ENCODE results near the gene MTUS2.

MTUS2 gene

GRCh38 chr13:29434217-29434945 is 614.2 kb downstream of the MTUS2 start:
- no peaks in the 10 kb centered on the region for H3K27me3 ChIP-seq (ENCODE audit: control insufficient read depth, insufficient read depth, low read length)
- H3K4me1 ChIP-seq (ENCODE audit: control insufficient read depth, insufficient read depth, low read length): no peaks in the 10 kb centered on the region

GRCh38 chr13:29435125-29435911 is 615.2 kb downstream of the MTUS2 start:
- Histone ChIP-seq H3K4me1 (ENCODE audit: control insufficient read depth, insufficient read depth, low read length) (no peaks in the 10 kb centered on the region), H3K9me3 (ENCODE audit: control insufficient read depth, insufficient read depth, low read length) (no peaks in the 10 kb centered on the region), H3K27ac (ENCODE audit: low read length) (no peak overlapping the region), H3K4me3 (ENCODE audit: low read length) (no peak overlapping the region), H3K36me3 (ENCODE audit: control insufficient read depth, insufficient read depth, low read length) (no peaks in the 10 kb centered on the region), H3K27me3 (ENCODE audit: control insufficient read depth, insufficient read depth, low read length) (no peaks in the 10 kb centered on the region)
- no CpG with 5 or more reads among the region's 6 CpGs for WGBS (ENCODE audit: insufficient coverage, insufficient read length)
- no peak for DNase-seq (ENCODE audit: low read depth, low spot score)

More at GRCh38 chr13:29434217-29434945, 614.2 kb downstream of the MTUS2 start:
- H3K9me3 ChIP-seq (ENCODE audit: control insufficient read depth, insufficient read depth, low read length): no peaks in the 10 kb centered on the region
- no peak overlapping the region for H3K4me3 ChIP-seq (ENCODE audit: low read length)
- DNase-seq (ENCODE audit: low read depth, low spot score): no peak
- WGBS (ENCODE audit: insufficient coverage, insufficient read length): no CpG with 5 or more reads among the region's 8 CpGs
- no peaks in the 10 kb centered on the region for H3K36me3 ChIP-seq (ENCODE audit: control insufficient read depth, insufficient read depth, low read length)
- H3K27ac ChIP-seq (ENCODE audit: low read length): no peak overlapping the region

GRCh38 chr13:29436291-29436690 is 616.2 kb downstream of the MTUS2 start:
- H3K4me1 ChIP-seq (ENCODE audit: control insufficient read depth, insufficient read depth, low read length): no peaks in the 10 kb centered on the region
- H3K36me3 ChIP-seq (ENCODE audit: control insufficient read depth, insufficient read depth, low read length): no peaks in the 10 kb centered on the region
- no peaks in the 10 kb centered on the region for H3K27me3 ChIP-seq (ENCODE audit: control insufficient read depth, insufficient read depth, low read length)
- H3K4me3 ChIP-seq (ENCODE audit: low read length): no peak overlapping the region
- no peak for DNase-seq (ENCODE audit: low read depth, low spot score)
- no peak overlapping the region for H3K27ac ChIP-seq (ENCODE audit: low read length)
- H3K9me3 ChIP-seq (ENCODE audit: control insufficient read depth, insufficient read depth, low read length): no peaks in the 10 kb centered on the region
- no CpG with 5 or more reads among the region's 1 CpG for WGBS (ENCODE audit: insufficient coverage, insufficient read length)

- Histone ChIP-seq H3K9me3 (ENCODE audit: control insufficient read depth, insufficient read depth, low read length) (no peaks in the 10 kb centered on the region), H3K27ac (ENCODE audit: low read length) (no peak overlapping the region), H3K27me3 (ENCODE audit: control insufficient read depth, insufficient read depth, low read length) (no peaks in the 10 kb centered on the region), H3K4me3 (ENCODE audit: low read length) (no peak overlapping the region), H3K36me3 (ENCODE audit: control insufficient read depth, insufficient read depth, low read length) (no peaks in the 10 kb centered on the region), H3K4me1 (ENCODE audit: control insufficient read depth, insufficient read depth, low read length) (no peaks in the 10 kb centered on the region)
- no peak for DNase-seq (ENCODE audit: low read depth, low spot score)
- WGBS (ENCODE audit: insufficient coverage, insufficient read length): no CpG with 5 or more reads among the region's 3 CpGs
These were observed 616.7 kb downstream of the MTUS2 start for GRCh38 chr13:29436721-29437280.

GRCh38 chr13:29438769-29439168 is 618.6 kb downstream of the MTUS2 start:
- DNase-seq (ENCODE audit: low read depth, low spot score): no peak
- WGBS (ENCODE audit: insufficient coverage, insufficient read length): no CpG with 5 or more reads among the region's 8 CpGs
- Histone ChIP-seq H3K4me3 (ENCODE audit: low read length) (no peak overlapping the region), H3K9me3 (ENCODE audit: control insufficient read depth, insufficient read depth, low read length) (no peaks in the 10 kb centered on the region), H3K27ac (ENCODE audit: low read length) (no peak overlapping the region), H3K36me3 (ENCODE audit: control insufficient read depth, insufficient read depth, low read length) (no peaks in the 10 kb centered on the region), H3K27me3 (ENCODE audit: control insufficient read depth, insufficient read depth, low read length) (no peaks in the 10 kb centered on the region), H3K4me1 (ENCODE audit: control insufficient read depth, insufficient read depth, low read length) (no peaks in the 10 kb centered on the region)

GRCh38 chr13:29439601-29440388 is 619.7 kb downstream of the MTUS2 start:
- Histone ChIP-seq H3K27ac (ENCODE audit: low read length) (no peak overlapping the region), H3K4me1 (ENCODE audit: control insufficient read depth, insufficient read depth, low read length) (no peaks in the 10 kb centered on the region), H3K36me3 (ENCODE audit: control insufficient read depth, insufficient read depth, low read length) (no peaks in the 10 kb centered on the region), H3K27me3 (ENCODE audit: control insufficient read depth, insufficient read depth, low read length) (no peaks in the 10 kb centered on the region), H3K4me3 (ENCODE audit: low read length) (no peak overlapping the region), H3K9me3 (ENCODE audit: control insufficient read depth, insufficient read depth, low read length) (no peaks in the 10 kb centered on the region)
- DNase-seq (ENCODE audit: low read depth, low spot score): no peak
- no CpG with 5 or more reads among the region's 10 CpGs for WGBS (ENCODE audit: insufficient coverage, insufficient read length)

GRCh38 chr13:29441306-29441705 is 621.2 kb downstream of the MTUS2 start:
- no peak overlapping the region for H3K4me3 ChIP-seq (ENCODE audit: low read length)
- whole genome bisulfite sequencing (ENCODE audit: insufficient coverage, insufficient read length): no CpG with 5 or more reads among the region's 5 CpGs

GRCh38 chr13:29446016-29446415 is 625.9 kb downstream of the MTUS2 start:
- H3K4me1 ChIP-seq (ENCODE audit: control insufficient read depth, insufficient read depth, low read length): no peaks in the 10 kb centered on the region
- no peaks in the 10 kb centered on the region for H3K27me3 ChIP-seq (ENCODE audit: control insufficient read depth, insufficient read depth, low read length)
- WGBS (ENCODE audit: insufficient coverage, insufficient read length): no CpG with 5 or more reads among the region's 3 CpGs
- no peaks in the 10 kb centered on the region for H3K36me3 ChIP-seq (ENCODE audit: control insufficient read depth, insufficient read depth, low read length)
- no peak overlapping the region for H3K4me3 ChIP-seq (ENCODE audit: low read length)
- H3K9me3 ChIP-seq (ENCODE audit: control insufficient read depth, insufficient read depth, low read length): no peaks in the 10 kb centered on the region
- H3K27ac ChIP-seq (ENCODE audit: low read length): no peak overlapping the region
- no peak for DNase-seq (ENCODE audit: low read depth, low spot score)

More at GRCh38 chr13:29441306-29441705, 621.2 kb downstream of the MTUS2 start:
- H3K27me3 ChIP-seq (ENCODE audit: control insufficient read depth, insufficient read depth, low read length): no peaks in the 10 kb centered on the region
- no peaks in the 10 kb centered on the region for H3K4me1 ChIP-seq (ENCODE audit: control insufficient read depth, insufficient read depth, low read length)
- DNase-seq (ENCODE audit: low read depth, low spot score): no peak
- no peaks in the 10 kb centered on the region for H3K36me3 ChIP-seq (ENCODE audit: control insufficient read depth, insufficient read depth, low read length)
- no peak overlapping the region for H3K27ac ChIP-seq (ENCODE audit: low read length)
- no peaks in the 10 kb centered on the region for H3K9me3 ChIP-seq (ENCODE audit: control insufficient read depth, insufficient read depth, low read length)

- no peak for DNase-seq (ENCODE audit: low read depth, low spot score)
- WGBS (ENCODE audit: insufficient coverage, insufficient read length): no CpG with 5 or more reads among the region's 2 CpGs
- Histone ChIP-seq H3K27ac (ENCODE audit: low read length) (no peak overlapping the region), H3K4me3 (ENCODE audit: low read length) (no peak overlapping the region), H3K4me1 (ENCODE audit: control insufficient read depth, insufficient read depth, low read length) (no peaks in the 10 kb centered on the region), H3K9me3 (ENCODE audit: control insufficient read depth, insufficient read depth, low read length) (no peaks in the 10 kb centered on the region), H3K36me3 (ENCODE audit: control insufficient read depth, insufficient read depth, low read length) (no peaks in the 10 kb centered on the region), H3K27me3 (ENCODE audit: control insufficient read depth, insufficient read depth, low read length) (no peaks in the 10 kb centered on the region)
These were observed 628.0 kb downstream of the MTUS2 start for GRCh38 chr13:29448174-29448573.

GRCh38 chr13:29449726-29450125 is 629.6 kb downstream of the MTUS2 start:
- no peaks in the 10 kb centered on the region for H3K27me3 ChIP-seq (ENCODE audit: control insufficient read depth, insufficient read depth, low read length)
- no peak overlapping the region for H3K4me3 ChIP-seq (ENCODE audit: low read length)
- no peaks in the 10 kb centered on the region for H3K4me1 ChIP-seq (ENCODE audit: control insufficient read depth, insufficient read depth, low read length)
- no peak overlapping the region for H3K27ac ChIP-seq (ENCODE audit: low read length)
- H3K9me3 ChIP-seq (ENCODE audit: control insufficient read depth, insufficient read depth, low read length): no peaks in the 10 kb centered on the region
- no peaks in the 10 kb centered on the region for H3K36me3 ChIP-seq (ENCODE audit: control insufficient read depth, insufficient read depth, low read length)
- DNase-seq (ENCODE audit: low read depth, low spot score): no peak
- WGBS (ENCODE audit: insufficient coverage, insufficient read length): no CpG with 5 or more reads among the region's 7 CpGs
